Ecto neural progenitor cell (in vitro differentiated cells): ENCODE measurements around the gene FAM153A.
"Not testable (repeated sequence)": the region's sequence is repeated elsewhere in the genome, so short reads cannot be mapped to it uniquely, and the experiment has no call there.

ENCODE experiments used
- DNase-seq: peaks from one replicate; pipeline ENCODE4 v3.0.0-alpha.2; 2018; ENCODE audit warnings: low spot score

Gene FAM153A

GRCh38 chr5:177782792-177783633, at the start of gene FAM153A:
TSS of gene FAM153A (minus strand) at chr5:177782899.
- DNase-seq, result not testable (repeated sequence)

- DNase-seq, result not testable (repeated sequence)
Observed at GRCh38 chr5:177832287-177832686, 49.6 kb upstream of the FAM153A start.

GRCh38 chr5:177826073-177826472, 43.4 kb upstream of the FAM153A start:
- DNase-seq, result not testable (repeated sequence)

- DNase-seq, result not testable (repeated sequence)
Observed at GRCh38 chr5:177824776-177825175, 42.1 kb upstream of the FAM153A start.

- not testable (repeated sequence) for DNase-seq
Observed at GRCh38 chr5:177822489-177822888, 39.8 kb upstream of the FAM153A start.

- DNase-seq, result not testable (repeated sequence)
Observed at GRCh38 chr5:177819664-177820063, 37.0 kb upstream of the FAM153A start.

GRCh38 chr5:177812814-177813425, 30.2 kb upstream of the FAM153A start:
- not testable (repeated sequence) for DNase-seq

GRCh38 chr5:177812160-177812743, 29.6 kb upstream of the FAM153A start:
- not testable (repeated sequence) for DNase-seq

GRCh38 chr5:177809209-177809913, 26.7 kb upstream of the FAM153A start:
- not testable (repeated sequence) for DNase-seq

GRCh38 chr5:177808420-177808819, 25.7 kb upstream of the FAM153A start:
- not testable (repeated sequence) for DNase-seq

- not testable (repeated sequence) for DNase-seq
Observed at GRCh38 chr5:177807265-177807664, 24.6 kb upstream of the FAM153A start.

GRCh38 chr5:177801427-177801826, 18.7 kb upstream of the FAM153A start:
- DNase-seq, result not testable (repeated sequence)

- not testable (repeated sequence) for DNase-seq
Observed at GRCh38 chr5:177798237-177798840, 15.6 kb upstream of the FAM153A start.

- not testable (repeated sequence) for DNase-seq
Observed at GRCh38 chr5:177793272-177793671, 10.6 kb upstream of the FAM153A start.

GRCh38 chr5:177791649-177792048, 8.9 kb upstream of the FAM153A start:
- not testable (repeated sequence) for DNase-seq

- DNase-seq, result not testable (repeated sequence)
Observed at GRCh38 chr5:177782169-177782568, 530 bp downstream of the FAM153A start.

- DNase-seq, result not testable (repeated sequence)
Observed at GRCh38 chr5:177771206-177771605, 11.5 kb downstream of the FAM153A start.

GRCh38 chr5:177770646-177771045, 12.1 kb downstream of the FAM153A start:
- not testable (repeated sequence) for DNase-seq

- not testable (repeated sequence) for DNase-seq
Observed at GRCh38 chr5:177763737-177764508, 18.8 kb downstream of the FAM153A start.

GRCh38 chr5:177760954-177761353, 21.7 kb downstream of the FAM153A start:
- not testable (repeated sequence) for DNase-seq

- not testable (repeated sequence) for DNase-seq
Observed at GRCh38 chr5:177747354-177747753, 35.3 kb downstream of the FAM153A start.
